DMS 273 (cell line): ENCODE measurements around the gene OVCH2.
"Not testable (repeated sequence)": the region's sequence is repeated elsewhere in the genome, so short reads cannot be mapped to it uniquely, and the experiment has no call there.

Experiments
- DNase-seq: peaks from one replicate; lab custom pipeline; 2025; ENCODE audit not compliant: unreplicated experiment; lab: John Stamatoyannopoulos, UW

The OVCH2 gene, protein sequence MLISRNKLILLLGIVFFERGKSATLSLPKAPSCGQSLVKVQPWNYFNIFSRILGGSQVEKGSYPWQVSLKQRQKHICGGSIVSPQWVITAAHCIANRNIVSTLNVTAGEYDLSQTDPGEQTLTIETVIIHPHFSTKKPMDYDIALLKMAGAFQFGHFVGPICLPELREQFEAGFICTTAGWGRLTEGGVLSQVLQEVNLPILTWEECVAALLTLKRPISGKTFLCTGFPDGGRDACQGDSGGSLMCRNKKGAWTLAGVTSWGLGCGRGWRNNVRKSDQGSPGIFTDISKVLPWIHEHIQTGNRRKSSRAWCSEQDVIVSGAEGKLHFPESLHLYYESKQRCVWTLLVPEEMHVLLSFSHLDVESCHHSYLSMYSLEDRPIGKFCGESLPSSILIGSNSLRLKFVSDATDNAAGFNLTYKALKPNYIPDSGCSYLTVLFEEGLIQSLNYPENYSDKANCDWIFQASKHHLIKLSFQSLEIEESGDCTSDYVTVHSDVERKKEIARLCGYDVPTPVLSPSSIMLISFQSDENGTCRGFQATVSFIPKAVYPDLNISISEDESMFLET

DNA sequence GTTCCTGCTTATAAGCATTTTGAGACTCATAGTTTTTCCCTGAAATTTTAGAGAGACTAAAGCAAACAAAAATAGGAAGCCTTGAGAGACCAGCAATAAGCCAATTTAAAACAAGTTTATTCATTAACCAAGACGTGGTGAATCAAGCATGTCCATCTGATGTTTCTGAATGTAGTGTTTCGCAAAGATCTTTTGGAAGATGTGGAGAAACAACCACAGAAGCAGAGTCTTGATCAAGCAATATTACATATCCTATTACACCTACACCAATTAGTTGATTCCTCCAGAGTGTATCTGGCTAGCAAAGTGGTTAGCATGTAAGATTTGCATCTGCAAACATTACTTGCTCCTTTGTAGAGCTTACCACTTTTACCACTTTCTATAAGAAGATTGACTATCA is at the start of gene OVCH2:
TSS of gene OVCH2 (minus strand) at position 101 of the 400 bp plus-strand sequence. CDS start at position 18, 83 bp downstream.
- no peak for DNase-seq

DNA sequence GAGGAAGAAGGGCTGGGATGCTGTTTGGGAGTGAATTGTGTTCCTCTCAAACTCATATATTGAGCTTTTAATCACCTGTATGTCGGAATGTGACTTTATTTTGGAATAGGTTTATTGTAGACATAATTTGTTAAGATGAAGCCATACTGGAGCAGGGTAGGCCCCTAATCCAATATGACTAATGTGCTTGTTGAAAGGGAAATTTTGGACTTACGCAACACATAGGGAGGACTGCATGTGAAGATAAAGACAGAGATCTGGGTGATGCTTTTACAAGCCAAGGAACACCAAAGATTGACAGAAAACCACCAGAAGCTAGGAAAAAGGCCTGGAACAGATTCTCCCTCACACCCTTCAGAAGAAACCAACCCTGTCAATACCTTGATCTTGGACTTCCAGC is 43.2 kb upstream of the OVCH2 start:
- DNase-seq, result no peak

DNA sequence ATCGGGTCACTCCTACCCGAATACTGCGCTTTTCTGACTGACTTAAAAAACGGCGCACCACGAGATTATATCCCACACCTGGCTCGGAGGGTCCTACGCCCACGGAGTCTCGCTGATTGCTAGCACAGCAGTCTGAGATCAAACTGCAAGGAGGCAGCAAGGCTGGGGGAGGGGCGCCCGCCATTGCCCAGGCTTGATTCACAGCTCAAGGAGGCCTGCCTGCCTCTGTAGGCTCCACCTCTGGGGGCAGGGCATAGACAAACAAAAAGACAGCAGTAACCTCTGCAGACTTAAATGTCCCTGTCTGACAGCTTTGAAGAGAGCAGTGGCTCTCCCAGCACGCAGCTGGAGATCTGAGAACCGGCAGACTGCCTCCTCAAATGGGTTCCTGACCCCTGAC is 28.5 kb upstream of the OVCH2 start:
- DNase-seq, result not testable (repeated sequence)

DNA sequence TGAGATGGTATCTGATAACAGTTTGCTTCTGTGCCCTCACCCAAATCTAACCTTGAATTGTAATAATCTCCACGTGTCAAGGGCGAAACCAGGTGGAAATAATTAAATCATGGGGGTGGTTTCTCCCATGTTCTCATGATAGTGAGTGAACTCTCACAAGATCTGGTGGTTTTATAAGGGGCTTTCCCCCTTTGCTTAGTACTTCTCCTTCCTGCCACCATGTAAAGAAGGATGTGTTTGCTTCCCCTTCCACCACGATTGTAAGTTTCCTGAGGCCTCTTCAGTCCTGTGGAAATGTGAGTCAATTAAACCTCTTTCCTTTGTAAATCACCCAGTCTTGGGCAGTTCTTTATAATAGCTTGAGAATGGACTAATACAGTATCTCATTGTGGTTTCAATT is 8.5 kb upstream of the OVCH2 start:
- DNase-seq, result no peak

DNA sequence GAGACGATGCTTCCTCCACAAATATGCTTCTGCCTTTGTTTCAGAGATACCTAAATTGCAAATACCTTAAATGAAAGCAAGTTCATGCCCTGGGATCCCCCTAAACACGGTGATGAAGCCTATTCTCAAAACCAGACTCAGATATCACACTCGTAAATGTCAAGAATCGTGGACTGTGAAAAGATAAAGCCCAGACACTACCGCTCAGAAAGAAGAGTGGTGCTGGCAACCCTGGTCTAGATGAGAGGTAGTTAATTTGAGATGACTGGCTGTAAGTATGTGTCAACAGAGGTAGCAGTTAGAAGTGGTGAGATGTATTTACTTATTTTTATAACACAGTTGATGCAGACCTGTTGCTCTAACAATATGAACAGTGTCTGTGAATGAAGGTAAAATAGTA is 2.5 kb downstream of the OVCH2 start:
- no peak for DNase-seq

DNA sequence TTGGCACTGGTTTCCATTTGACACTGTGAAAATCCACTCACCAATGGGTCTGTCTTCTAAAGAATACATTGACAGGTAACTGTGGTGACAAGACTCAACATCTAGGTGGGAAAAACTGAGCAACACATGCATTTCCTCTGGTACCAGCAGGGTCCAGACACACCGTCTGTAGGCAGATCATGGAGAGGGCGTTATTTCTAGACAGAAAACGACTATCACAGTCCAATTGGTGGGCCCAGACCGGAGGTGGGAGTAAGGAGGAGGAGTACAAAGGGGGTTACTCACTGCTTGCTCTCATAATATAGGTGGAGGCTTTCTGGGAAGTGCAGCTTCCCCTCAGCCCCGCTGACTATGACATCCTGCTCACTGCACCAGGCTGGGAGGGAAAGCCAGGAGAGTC is 9.9 kb downstream of the OVCH2 start:
- no peak for DNase-seq

DNA sequence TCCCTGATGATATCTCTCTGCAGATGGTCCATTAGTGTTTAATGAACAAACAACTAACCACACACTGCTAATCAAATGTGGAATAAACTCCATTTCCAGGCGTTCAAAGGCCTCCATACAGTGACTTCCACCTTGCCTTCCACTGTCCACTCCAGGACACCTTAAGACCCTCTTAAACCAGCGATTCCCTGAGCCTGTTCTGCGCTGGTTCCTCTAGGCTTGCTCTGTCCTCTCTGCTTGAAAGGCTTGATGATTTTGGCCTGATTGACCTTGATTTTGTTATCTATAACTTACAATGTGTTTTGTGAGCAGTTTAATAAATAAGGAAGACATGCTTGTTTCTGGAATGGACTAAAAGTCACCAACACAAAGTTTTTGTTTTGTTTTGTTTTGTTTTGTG is 12.0 kb downstream of the OVCH2 start:
- DNase-seq, result no peak

DNA sequence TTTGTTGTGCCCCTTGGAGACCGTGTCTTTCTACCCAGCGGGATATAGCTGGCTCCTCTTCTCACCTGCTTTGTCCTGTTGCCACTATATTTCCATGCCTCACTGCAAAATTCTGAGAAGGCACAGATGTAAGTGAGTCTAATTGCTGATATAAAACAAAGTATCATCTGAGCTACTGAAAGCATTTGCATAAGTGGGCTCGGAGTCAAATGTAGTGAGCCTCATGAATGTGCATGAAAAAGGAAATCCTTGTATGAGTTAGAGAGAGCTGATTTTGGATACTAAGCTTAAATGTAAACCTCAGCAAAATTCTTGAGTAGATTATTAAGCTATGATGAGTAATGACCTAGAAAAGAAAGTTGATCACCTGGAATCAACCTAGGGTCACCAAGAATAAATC is 13.9 kb downstream of the OVCH2 start:
- DNase-seq, result no peak

DNA sequence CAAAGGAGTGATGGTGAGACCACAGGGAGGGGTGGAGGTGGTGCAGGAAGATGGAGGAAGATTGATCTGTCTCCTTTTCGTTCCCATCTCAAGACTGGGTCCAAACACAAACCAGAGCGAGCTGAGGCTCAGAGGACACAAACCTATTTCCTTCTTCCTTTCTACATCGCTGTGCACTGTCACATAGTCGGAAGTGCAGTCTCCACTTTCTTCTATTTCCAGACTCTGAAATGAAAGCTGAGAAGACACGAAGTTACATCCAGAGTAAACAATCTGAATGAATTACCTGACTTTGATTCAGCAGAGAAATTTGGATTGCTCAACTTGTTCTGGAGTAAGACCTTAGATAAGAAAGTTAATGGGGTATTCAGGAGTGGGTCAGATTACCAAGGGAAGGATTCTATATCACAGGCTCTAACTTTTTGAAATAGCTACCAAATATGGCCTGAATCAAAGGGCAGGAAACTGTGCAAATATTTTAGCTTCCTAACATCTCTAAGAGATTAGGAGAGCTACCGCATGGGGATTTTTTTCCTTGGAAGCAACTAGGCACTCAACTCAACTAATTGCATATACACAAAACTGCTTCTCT is 14.4 kb downstream of the OVCH2 start:
- no peak for DNase-seq

DNA sequence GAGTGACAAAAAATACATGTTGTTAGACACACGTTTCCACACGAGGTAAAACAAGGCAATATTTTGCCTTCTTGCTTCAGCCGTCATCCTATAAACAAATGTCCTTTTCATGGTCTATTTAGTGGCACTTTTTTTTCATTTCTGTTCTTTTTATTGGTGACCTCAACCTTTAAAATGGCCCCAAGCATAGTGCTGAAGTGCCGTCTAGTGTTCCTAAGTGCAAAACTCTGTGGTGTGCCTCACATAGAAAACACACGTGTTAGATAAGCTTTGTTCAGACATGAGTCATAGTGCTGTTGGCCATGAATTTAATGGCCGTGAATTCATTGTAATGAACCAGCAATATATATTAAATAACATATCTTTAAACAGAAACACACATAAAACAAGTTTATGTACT is 15.6 kb downstream of the OVCH2 start:
- DNase-seq, result no peak

DNA sequence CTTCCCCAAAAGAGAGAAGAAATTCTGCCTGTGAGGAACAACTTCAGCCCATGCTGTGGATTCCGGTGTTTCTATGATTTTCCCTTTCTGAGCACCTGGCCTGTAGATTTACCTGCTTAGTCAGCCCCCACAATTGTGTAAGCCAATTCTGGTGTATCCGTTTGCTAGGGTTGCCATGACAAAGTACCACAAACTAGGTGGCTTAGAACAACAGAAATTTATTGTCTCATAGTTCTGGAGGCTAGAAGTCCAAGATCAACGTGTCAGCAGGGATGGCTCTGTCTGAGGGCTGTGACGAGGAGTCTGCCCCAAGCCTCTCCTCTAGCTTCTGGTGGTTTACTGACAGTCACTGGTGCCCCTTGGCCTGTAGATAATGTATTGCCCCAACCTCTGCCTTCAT is 17.0 kb downstream of the OVCH2 start:
- DNase-seq, result no peak

DNA sequence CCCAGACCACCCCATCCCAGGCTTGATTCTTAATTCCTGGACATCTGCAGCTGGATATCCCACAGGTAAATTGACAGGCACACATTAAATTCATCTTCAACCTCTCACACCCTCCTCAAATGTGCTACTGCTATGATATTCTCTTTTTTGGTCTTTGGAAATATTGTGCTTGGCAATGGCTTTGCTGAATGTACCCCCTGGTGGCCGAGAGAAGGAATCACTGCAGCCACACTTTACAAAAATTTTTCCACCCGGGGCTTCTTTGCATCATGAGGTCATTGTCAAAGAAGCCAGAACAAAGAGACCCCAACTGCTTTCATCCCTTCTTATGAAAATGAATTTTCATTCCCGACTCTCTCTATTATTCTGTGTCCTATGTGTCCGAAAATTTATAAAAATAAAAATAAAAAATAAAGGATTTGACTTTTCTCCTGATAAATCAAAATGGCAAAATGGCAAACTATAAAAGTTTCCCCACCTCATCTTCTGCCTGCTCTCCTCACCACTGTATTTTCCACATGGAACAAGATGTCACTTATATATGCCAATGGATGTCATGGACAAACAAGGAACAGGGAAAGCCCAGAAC is 17.9 kb downstream of the OVCH2 start:
- DNase-seq, result peak; percentile 31

DNA sequence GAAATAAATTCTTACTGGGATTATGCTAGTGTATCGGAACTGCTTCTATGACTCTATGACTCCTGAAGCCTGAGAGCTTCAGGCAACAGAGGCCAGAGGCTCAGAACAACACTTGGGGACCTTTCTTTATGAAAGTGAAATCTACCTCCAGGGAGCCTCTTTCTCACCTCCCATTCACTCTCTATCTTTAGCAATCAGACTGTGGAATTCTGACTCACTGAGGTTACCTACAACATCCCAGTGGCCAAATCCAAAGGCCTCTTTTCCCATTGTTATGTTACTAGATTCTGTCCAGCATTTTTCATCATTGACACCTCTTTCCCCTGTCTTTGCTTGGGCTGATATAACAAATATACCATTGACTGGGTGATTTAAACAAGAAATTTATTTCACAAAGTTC is 18.9 kb downstream of the OVCH2 start:
- no peak for DNase-seq

DNA sequence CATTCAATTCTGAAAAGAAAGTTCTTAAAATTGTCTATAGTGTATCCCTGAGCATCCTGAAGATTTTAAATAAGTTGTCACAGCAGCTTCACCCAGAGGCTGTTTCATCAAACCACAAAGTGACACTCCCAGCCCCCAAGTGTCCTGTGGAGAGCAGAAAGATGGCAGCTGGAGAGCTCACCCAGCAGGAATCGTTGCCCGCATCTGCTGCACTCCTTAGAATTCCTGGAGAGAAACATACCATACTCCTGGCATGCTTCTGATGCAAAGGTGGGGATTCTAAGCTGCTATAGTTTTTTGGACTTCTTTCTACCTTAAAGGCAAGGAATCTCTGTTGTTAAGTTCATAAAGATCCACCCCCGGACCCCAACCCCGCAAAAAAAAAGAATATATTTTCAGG is 19.5 kb downstream of the OVCH2 start:
- no peak for DNase-seq

DNA sequence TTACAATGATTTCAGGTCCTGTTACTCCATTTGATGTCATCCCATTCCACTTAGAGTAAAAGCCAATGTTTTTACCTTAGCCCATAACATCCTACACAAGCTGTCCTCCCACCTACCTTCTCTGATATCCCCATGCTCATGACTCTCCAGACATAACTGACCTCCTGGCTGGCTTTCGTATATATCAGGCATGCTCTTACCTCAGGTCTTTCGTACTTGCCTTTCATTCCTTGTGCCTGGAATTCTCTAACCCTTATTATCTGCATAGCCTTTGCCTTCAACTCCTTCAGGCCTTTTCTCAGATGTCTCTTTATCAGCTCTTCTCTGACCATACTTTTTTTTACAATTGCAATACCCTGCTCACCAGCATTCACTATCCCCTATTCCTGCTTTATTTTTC is 22.7 kb downstream of the OVCH2 start:
- DNase-seq, result no peak

DNA sequence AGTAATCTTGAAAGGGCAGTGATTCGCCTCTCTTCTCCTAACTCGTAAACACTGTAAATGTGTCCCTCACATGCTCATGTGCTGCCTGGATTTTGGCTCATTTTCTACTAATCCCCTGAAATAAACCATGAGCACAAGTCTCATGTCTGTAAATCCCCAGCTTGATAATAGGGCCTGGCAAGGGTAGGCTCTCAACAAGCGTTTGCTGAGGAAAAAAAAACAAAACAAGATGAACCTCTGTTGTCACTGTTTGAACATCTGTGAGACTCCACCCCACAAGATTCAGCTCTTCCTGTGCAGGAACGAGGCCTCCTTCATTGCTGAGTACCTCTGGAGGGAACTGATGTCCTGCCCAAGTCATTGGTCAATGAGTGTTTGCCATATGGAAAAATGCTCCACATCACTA is 28.5 kb downstream of the OVCH2 start:
- DNase-seq, result no peak

DNA sequence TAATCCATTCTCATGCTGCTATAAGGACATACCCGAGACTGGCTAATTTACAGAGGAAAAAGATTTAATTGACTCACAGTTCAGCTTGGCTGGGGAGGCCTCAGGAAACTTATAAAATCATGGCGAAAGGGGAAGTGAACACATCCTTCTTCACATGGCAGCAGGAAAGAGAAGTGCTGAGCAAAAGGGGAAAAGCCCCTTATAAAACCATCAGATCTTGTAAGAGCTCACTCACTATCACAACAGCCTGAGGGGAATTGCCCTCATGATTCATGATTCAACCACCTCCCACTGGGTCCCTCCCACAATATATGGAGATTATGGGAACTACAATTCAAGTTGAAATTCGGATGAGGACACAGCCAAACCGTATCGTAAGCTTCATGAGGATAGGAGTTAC is 29.2 kb downstream of the OVCH2 start:
- no peak for DNase-seq

DNA sequence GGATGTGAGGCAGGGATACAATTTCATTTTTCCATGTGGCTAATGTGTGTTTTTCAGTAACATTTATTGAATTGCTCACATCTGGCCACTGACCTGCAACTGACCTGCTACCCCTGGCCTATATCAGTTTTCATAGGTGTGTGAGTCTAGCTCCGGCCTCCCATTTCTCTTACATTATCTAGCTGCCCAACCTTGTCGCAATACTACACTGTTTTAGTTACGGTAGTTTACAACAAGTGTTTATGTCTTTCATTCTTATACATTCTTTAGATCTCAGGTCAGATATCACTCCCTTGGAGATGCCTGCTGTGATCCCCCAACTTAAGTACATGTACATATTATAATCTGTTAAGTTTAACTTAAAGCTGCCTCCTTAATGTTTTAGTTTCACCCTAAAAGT is 30.6 kb downstream of the OVCH2 start:
- no peak for DNase-seq

DNA sequence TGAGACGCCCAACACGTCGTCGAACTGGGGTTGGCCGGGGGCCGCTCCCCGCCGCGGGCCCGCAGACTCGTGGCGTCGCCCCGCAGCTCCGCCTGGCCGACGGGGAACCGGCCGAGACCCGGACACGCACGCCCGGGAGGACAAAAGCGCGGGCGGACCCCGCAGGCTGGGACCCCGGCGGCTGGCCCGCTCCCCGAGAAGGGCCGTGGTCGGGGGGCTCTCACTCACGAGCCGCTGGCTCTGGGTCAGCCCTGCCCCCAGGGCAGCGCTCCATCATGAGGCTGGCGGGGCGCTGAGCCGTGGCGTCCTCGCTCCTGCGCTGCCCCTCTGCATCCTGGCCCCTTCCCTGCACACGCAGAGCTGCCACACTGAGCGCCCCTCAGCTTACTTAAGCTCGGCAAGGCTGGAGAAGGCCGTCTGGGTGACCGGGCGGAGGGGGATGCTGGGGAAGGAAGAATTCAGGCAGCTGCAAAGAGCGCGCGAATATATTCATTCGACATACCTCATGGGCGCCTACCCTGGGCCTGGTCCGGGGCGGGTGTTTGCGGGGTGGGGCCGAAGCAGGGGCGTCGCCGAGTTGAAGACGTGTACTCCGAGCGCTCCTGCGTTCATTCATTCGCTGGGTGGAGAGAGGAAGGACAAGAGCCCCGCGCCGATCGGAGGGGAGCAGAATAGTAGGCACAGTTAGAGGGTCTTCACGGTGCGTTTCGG is 32.4 kb downstream of the OVCH2 start:
- DNase-seq, result no peak

DNA sequence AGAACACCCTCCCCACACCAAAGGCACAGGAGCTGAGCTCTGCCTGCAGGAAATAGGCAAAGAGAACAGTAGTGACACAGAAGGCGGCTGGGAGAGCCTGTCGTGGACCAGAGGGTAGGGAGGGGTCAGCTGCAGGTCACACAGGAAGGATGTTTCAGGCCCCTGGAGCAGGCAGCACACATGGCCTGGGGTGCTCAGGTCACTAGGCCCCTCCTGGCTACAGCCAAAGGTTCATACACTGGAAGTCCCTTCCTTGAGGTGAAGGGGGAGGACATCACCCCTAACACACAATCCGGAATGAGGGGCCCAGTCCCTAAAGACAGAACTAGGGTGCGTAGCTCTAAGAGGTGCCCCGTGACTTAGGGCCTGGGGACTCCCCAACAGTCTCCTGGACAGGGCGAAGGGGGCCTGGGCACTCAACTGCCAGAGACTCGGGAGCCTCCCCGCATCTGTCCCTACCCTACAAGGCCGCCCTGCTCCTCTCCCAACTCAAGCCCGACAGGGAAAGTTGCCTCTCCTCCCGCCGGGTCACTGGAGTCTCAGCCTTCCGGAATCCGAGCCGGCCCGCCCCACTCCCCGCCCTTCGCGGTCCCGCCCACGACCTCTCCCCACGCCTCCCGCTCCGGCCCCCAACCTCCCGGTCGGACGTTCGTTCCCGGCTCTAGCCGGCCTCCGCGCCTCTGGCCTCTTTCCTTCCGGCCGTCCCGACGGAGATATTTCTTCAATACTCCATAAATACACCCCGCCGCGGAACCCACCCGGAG is 33.1 kb downstream of the OVCH2 start, which contains the start of gene CYB5R2:
TSS of gene CYB5R2 (minus strand) at position 541 of the 764 bp plus-strand sequence. CDS start 675 bp downstream, outside the sequence.
- DNase-seq, result peak; percentile 3
